ENCODE results near the gene SESN2.

DNA sequence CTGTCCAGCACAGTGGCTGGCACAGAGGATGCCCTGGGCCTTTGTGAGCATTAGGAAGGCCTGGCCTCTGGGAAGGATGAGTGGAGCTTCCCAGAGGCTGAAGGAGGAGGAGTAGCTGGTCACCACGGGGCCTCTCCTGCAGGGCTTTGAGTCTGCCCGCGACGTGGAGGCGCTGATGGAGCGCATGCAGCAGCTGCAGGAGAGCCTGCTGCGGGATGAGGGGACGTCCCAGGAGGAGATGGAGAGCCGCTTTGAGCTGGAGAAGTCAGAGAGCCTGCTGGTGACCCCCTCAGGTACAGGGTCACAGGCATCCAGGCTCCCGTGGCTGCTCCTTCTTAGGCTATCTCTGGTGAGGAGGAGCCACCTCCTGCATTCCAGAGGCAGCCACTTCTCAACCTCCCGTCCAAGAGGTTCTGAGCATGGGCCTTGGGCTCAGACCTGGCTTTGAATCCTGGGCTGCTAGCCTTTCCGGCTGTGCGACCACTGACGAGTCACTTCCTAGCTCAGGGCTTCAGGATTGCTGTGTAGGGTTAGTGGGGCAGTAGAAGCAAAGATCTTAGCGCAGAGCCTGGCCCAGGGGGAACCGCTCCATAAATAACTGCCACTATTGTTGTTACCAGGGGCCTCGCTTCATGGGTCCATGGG lies 14.0 kb downstream of the SESN2 start:
- TF ChIP-seq, protein P1, sequence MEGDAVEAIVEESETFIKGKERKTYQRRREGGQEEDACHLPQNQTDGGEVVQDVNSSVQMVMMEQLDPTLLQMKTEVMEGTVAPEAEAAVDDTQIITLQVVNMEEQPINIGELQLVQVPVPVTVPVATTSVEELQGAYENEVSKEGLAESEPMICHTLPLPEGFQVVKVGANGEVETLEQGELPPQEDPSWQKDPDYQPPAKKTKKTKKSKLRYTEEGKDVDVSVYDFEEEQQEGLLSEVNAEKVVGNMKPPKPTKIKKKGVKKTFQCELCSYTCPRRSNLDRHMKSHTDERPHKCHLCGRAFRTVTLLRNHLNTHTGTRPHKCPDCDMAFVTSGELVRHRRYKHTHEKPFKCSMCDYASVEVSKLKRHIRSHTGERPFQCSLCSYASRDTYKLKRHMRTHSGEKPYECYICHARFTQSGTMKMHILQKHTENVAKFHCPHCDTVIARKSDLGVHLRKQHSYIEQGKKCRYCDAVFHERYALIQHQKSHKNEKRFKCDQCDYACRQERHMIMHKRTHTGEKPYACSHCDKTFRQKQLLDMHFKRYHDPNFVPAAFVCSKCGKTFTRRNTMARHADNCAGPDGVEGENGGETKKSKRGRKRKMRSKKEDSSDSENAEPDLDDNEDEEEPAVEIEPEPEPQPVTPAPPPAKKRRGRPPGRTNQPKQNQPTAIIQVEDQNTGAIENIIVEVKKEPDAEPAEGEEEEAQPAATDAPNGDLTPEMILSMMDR (IDR thresholded peaks at IDR 0.05) = no peak
- TF ChIP-seq POLR2A (IDR thresholded peaks at IDR 0.05) = no peak
